ENCODE data around the gene MANEA. TPM values are rescaled to one million over a fixed set of nuclear protein-coding genes. Genes with fewer than 3 reads are reported as not detected.

MANEA gene
- total and polyA plus RNA-seq, 2 of the 8 experiments (the other 6 are each of a cell fraction or from before 2014, with no cell fraction given): 2.8 to 10.4 TPM

DNA sequence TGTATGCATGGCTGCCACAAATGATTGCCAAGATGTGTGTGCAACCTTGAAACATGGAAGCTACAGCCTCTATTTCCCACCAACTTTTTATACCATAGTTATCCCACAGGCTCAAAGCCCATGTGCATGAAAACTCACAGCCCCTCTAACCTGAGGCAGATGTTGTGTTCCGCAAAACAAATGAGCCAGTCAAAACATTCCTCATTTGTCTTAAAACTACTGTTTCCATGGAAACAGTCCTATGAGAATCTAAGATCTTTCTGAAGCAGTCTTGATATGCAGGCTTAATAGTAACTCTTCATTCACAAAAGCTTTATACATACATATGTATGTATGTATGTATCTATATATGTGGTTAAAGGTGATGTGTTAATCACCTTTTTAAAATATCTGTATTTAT, 31.2 kb upstream of the MANEA start (continued):
- TF ChIP-seq CREB1 (IDR thresholded peaks at IDR 0.05): no peak
- no peak for TF ChIP-seq CEBPB (IDR thresholded peaks at IDR 0.05; ENCODE audit: low read depth, low read length)
- TF ChIP-seq, protein P1, sequence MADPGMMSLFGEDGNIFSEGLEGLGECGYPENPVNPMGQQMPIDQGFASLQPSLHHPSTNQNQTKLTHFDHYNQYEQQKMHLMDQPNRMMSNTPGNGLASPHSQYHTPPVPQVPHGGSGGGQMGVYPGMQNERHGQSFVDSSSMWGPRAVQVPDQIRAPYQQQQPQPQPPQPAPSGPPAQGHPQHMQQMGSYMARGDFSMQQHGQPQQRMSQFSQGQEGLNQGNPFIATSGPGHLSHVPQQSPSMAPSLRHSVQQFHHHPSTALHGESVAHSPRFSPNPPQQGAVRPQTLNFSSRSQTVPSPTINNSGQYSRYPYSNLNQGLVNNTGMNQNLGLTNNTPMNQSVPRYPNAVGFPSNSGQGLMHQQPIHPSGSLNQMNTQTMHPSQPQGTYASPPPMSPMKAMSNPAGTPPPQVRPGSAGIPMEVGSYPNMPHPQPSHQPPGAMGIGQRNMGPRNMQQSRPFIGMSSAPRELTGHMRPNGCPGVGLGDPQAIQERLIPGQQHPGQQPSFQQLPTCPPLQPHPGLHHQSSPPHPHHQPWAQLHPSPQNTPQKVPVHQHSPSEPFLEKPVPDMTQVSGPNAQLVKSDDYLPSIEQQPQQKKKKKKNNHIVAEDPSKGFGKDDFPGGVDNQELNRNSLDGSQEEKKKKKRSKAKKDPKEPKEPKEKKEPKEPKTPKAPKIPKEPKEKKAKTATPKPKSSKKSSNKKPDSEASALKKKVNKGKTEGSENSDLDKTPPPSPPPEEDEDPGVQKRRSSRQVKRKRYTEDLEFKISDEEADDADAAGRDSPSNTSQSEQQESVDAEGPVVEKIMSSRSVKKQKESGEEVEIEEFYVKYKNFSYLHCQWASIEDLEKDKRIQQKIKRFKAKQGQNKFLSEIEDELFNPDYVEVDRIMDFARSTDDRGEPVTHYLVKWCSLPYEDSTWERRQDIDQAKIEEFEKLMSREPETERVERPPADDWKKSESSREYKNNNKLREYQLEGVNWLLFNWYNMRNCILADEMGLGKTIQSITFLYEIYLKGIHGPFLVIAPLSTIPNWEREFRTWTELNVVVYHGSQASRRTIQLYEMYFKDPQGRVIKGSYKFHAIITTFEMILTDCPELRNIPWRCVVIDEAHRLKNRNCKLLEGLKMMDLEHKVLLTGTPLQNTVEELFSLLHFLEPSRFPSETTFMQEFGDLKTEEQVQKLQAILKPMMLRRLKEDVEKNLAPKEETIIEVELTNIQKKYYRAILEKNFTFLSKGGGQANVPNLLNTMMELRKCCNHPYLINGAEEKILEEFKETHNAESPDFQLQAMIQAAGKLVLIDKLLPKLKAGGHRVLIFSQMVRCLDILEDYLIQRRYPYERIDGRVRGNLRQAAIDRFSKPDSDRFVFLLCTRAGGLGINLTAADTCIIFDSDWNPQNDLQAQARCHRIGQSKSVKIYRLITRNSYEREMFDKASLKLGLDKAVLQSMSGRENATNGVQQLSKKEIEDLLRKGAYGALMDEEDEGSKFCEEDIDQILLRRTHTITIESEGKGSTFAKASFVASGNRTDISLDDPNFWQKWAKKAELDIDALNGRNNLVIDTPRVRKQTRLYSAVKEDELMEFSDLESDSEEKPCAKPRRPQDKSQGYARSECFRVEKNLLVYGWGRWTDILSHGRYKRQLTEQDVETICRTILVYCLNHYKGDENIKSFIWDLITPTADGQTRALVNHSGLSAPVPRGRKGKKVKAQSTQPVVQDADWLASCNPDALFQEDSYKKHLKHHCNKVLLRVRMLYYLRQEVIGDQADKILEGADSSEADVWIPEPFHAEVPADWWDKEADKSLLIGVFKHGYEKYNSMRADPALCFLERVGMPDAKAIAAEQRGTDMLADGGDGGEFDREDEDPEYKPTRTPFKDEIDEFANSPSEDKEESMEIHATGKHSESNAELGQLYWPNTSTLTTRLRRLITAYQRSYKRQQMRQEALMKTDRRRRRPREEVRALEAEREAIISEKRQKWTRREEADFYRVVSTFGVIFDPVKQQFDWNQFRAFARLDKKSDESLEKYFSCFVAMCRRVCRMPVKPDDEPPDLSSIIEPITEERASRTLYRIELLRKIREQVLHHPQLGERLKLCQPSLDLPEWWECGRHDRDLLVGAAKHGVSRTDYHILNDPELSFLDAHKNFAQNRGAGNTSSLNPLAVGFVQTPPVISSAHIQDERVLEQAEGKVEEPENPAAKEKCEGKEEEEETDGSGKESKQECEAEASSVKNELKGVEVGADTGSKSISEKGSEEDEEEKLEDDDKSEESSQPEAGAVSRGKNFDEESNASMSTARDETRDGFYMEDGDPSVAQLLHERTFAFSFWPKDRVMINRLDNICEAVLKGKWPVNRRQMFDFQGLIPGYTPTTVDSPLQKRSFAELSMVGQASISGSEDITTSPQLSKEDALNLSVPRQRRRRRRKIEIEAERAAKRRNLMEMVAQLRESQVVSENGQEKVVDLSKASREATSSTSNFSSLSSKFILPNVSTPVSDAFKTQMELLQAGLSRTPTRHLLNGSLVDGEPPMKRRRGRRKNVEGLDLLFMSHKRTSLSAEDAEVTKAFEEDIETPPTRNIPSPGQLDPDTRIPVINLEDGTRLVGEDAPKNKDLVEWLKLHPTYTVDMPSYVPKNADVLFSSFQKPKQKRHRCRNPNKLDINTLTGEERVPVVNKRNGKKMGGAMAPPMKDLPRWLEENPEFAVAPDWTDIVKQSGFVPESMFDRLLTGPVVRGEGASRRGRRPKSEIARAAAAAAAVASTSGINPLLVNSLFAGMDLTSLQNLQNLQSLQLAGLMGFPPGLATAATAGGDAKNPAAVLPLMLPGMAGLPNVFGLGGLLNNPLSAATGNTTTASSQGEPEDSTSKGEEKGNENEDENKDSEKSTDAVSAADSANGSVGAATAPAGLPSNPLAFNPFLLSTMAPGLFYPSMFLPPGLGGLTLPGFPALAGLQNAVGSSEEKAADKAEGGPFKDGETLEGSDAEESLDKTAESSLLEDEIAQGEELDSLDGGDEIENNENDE (IDR thresholded peaks at IDR 0.05; ENCODE audit: insufficient replicate concordance, low read length): no peak
- no peak for TF ChIP-seq JUND (IDR thresholded peaks at IDR 0.05; ENCODE audit: low read length)
- TF ChIP-seq POLR2A (IDR thresholded peaks at IDR 0.05; ENCODE audit: control extremely low read depth in 1 of 2, low read depth in 2 of 2, low read length in 2 of 2): no peak
- TF ChIP-seq TCF12 (IDR thresholded peaks at IDR 0.05; ENCODE audit: low read depth, low read length): no peak
- TF ChIP-seq, protein P2, sequence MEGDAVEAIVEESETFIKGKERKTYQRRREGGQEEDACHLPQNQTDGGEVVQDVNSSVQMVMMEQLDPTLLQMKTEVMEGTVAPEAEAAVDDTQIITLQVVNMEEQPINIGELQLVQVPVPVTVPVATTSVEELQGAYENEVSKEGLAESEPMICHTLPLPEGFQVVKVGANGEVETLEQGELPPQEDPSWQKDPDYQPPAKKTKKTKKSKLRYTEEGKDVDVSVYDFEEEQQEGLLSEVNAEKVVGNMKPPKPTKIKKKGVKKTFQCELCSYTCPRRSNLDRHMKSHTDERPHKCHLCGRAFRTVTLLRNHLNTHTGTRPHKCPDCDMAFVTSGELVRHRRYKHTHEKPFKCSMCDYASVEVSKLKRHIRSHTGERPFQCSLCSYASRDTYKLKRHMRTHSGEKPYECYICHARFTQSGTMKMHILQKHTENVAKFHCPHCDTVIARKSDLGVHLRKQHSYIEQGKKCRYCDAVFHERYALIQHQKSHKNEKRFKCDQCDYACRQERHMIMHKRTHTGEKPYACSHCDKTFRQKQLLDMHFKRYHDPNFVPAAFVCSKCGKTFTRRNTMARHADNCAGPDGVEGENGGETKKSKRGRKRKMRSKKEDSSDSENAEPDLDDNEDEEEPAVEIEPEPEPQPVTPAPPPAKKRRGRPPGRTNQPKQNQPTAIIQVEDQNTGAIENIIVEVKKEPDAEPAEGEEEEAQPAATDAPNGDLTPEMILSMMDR (IDR thresholded peaks at IDR 0.05; ENCODE audit: control extremely low read depth in 1 of 3, insufficient read depth in 1 of 3, low read depth in 1 of 3, low read length in 3 of 3): no peak
